Activated CD4-positive, alpha-beta T cell treated with anti-CD3 and anti-CD28 coated beads for 1 hour (primary cell): ENCODE results near the gene BEST3.
"Not testable (repeated sequence)": the region's sequence is repeated elsewhere in the genome, so short reads cannot be mapped to it uniquely, and the experiment has no call there.

Experiments used
- DNase-seq: peaks from one replicate; pipeline ENCODE4 v3.0.0-alpha.2; 2020

Gene BEST3

GRCh38 chr12:69645031-69645430 lies 54.1 kb downstream of the BEST3 start:
- no peak for DNase-seq

- no peak for DNase-seq
Observed at GRCh38 chr12:69644511-69644910, 54.6 kb downstream of the BEST3 start.

- DNase-seq: no peak
Observed at GRCh38 chr12:69642531-69642930, 56.6 kb downstream of the BEST3 start.

GRCh38 chr12:69641546-69641945 lies 57.6 kb downstream of the BEST3 start:
- DNase-seq: no peak

GRCh38 chr12:69639400-69640016 lies 59.6 kb downstream of the BEST3 start:
- peak; percentile 29 for DNase-seq

- no peak for DNase-seq
Observed at GRCh38 chr12:69633061-69633460, 66.0 kb downstream of the BEST3 start.

- DNase-seq: no peak
Observed at GRCh38 chr12:69630191-69630590, 68.9 kb downstream of the BEST3 start.

- no peak for DNase-seq
Observed at GRCh38 chr12:69627501-69627900, 71.6 kb downstream of the BEST3 start.

GRCh38 chr12:69623970-69624369 lies 75.1 kb downstream of the BEST3 start:
- no peak for DNase-seq

GRCh38 chr12:69621551-69621950 lies 77.6 kb downstream of the BEST3 start:
- no peak for DNase-seq

GRCh38 chr12:69620921-69621320 lies 78.2 kb downstream of the BEST3 start:
- DNase-seq: no peak

- no peak for DNase-seq
Observed at GRCh38 chr12:69620077-69620476, 79.0 kb downstream of the BEST3 start.

- DNase-seq: no peak
Observed at GRCh38 chr12:69619050-69619449, 80.1 kb downstream of the BEST3 start.

- DNase-seq: no peak
Observed at GRCh38 chr12:69616025-69616424, 83.1 kb downstream of the BEST3 start.

- no peak for DNase-seq
Observed at GRCh38 chr12:69613351-69613750, 85.8 kb downstream of the BEST3 start.

GRCh38 chr12:69610729-69611128 lies 88.4 kb downstream of the BEST3 start, which contains the start of gene LRRC10:
Gene LRRC10, minus strand, starts transcription at chr12:69610907. Its CDS starts 69 bp downstream, at chr12:69610838.
- no peak for DNase-seq

- no peak for DNase-seq
Observed at GRCh38 chr12:69610126-69610525, 89.0 kb downstream of the BEST3 start.

- DNase-seq: no peak
Observed at GRCh38 chr12:69608114-69608513, 91.0 kb downstream of the BEST3 start.

- not testable (repeated sequence) for DNase-seq
Observed at GRCh38 chr12:69604275-69604674, 94.8 kb downstream of the BEST3 start.
